ENCODE data around the gene HOXA9.
A peak's percentile ranks its signal among the peaks of the same experiment; 100 is the strongest.

HOXA9 gene

GRCh38 chr7:27124902-27125689, 40.2 kb downstream of the HOXA9 start:
- DNase-seq: no peak

- no peak for DNase-seq
Observed at GRCh38 chr7:27124096-27124901, 41.0 kb downstream of the HOXA9 start.

GRCh38 chr7:27123477-27124053, 41.8 kb downstream of the HOXA9 start:
- no peak for DNase-seq

- DNase-seq: no peak
Observed at GRCh38 chr7:27123007-27123476, 42.3 kb downstream of the HOXA9 start.

GRCh38 chr7:27122077-27122910, 43.0 kb downstream of the HOXA9 start:
- DNase-seq: no peak

- no peak for DNase-seq
Observed at GRCh38 chr7:27121684-27122076, 43.7 kb downstream of the HOXA9 start.

- DNase-seq: no peak
Observed at GRCh38 chr7:27119412-27119911, 45.9 kb downstream of the HOXA9 start.

- no peak for DNase-seq
Observed at GRCh38 chr7:27118580-27118979, 46.8 kb downstream of the HOXA9 start.

- no peak for DNase-seq
Observed at GRCh38 chr7:27117887-27118491, 47.3 kb downstream of the HOXA9 start.

GRCh38 chr7:27116962-27117886, 48.1 kb downstream of the HOXA9 start:
- DNase-seq: no peak

- no peak for DNase-seq
Observed at GRCh38 chr7:27116031-27116961, 49.0 kb downstream of the HOXA9 start.

- DNase-seq: no peak
Observed at GRCh38 chr7:27115221-27116026, 49.9 kb downstream of the HOXA9 start.

- DNase-seq: no peak
Observed at GRCh38 chr7:27114881-27115220, 50.5 kb downstream of the HOXA9 start.

- peak in 1 of 2 experiments; percentile 43 for DNase-seq
Observed at GRCh38 chr7:27113991-27114769, 51.2 kb downstream of the HOXA9 start.

- peak in 1 of 2 experiments; percentile 41 for DNase-seq
Observed at GRCh38 chr7:27112955-27113949, 52.1 kb downstream of the HOXA9 start.

All from SW 1271 (cell line).